22Rv1 (cell line): ENCODE measurements around the gene MKLN1.

Experiments used
- CTCF ChIP-seq: fragments of 450-650 bp; IDR thresholded peaks from 2 replicates; pipeline ENCODE4 v1.5.1; 2017; ENCODE audit warnings: mild to moderate bottlenecking
- ZFX ChIP-seq: fragments of 450-650 bp; IDR thresholded peaks from 2 replicates; pipeline ENCODE4 v1.6.1; 2017; ENCODE audit warnings: antibody characterized with exemption, borderline replicate concordance

- TF ChIP-seq CTCF (no peak), ZFX (no peak)
These were observed 73.5 kb downstream of the MKLN1 start for GRCh38 chr7:131401194-131401593.
